B cell (primary cell): ENCODE results near the gene GRIK3.

ENCODE experiments used
- EZH2 ChIP-seq: IDR thresholded peaks from 2 replicates; pipeline ENCODE4 v1.6.1; 2012; ENCODE audit warnings: borderline replicate concordance, low read depth, mild to moderate bottlenecking, moderate library complexity, low read length; ENCODE audit not compliant: insufficient read depth, poor library complexity, severe bottlenecking
- TF ChIP-seq, protein P1 (sequence below): fragments of 200-600 bp; IDR thresholded peaks from one replicate; pipeline ENCODE4 v1.8.0; 2022; ENCODE audit warnings: antibody characterized with exemption, mild to moderate bottlenecking

GRCh38 chr1:36759355-36759754, 275.0 kb downstream of the GRIK3 start:
- TF ChIP-seq, protein P1, sequence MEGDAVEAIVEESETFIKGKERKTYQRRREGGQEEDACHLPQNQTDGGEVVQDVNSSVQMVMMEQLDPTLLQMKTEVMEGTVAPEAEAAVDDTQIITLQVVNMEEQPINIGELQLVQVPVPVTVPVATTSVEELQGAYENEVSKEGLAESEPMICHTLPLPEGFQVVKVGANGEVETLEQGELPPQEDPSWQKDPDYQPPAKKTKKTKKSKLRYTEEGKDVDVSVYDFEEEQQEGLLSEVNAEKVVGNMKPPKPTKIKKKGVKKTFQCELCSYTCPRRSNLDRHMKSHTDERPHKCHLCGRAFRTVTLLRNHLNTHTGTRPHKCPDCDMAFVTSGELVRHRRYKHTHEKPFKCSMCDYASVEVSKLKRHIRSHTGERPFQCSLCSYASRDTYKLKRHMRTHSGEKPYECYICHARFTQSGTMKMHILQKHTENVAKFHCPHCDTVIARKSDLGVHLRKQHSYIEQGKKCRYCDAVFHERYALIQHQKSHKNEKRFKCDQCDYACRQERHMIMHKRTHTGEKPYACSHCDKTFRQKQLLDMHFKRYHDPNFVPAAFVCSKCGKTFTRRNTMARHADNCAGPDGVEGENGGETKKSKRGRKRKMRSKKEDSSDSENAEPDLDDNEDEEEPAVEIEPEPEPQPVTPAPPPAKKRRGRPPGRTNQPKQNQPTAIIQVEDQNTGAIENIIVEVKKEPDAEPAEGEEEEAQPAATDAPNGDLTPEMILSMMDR = no peak
- TF ChIP-seq EZH2 = no peak
